DOHH2 (cell line): Measurements from ENCODE around the gene MRS2.

ENCODE experiments used
- H3F3A ChIP-seq: fragments of 200-600 bp; sonication (generic), shearing (Covaris generic); 2 replicates; pipeline ENCODE4 v1.6.0; 2016; ENCODE audit warnings: antibody characterized with exemption, mild to moderate bottlenecking; ENCODE audit not compliant: control insufficient read depth, insufficient read depth
- H3K27ac ChIP-seq: fragments of 200-600 bp; sonication (generic); 2 replicates; pipeline ENCODE4 v1.5.1; 2014; ENCODE audit warnings: low read depth, mild to moderate bottlenecking, low read length, moderate library complexity
- H3K27me3 ChIP-seq: fragments of 200-600 bp; sonication (generic); 2 replicates; pipeline ENCODE4 v1.6.1; 2014; ENCODE audit warnings: mild to moderate bottlenecking, low read length, mixed read lengths; ENCODE audit not compliant: control insufficient read depth
- H3K36me3 ChIP-seq: fragments of 200-600 bp; sonication (generic); 2 replicates; pipeline ENCODE4 v1.6.1; 2014; ENCODE audit warnings: mild to moderate bottlenecking, low read length, moderate library complexity, mixed read lengths; ENCODE audit not compliant: control insufficient read depth
- H3K4me1 ChIP-seq: fragments of 200-600 bp; sonication (generic); 2 replicates; pipeline ENCODE4 v1.6.1; 2014; ENCODE audit warnings: mild to moderate bottlenecking, low read length, mixed read lengths; ENCODE audit not compliant: control insufficient read depth
- H3K4me2 ChIP-seq: fragments of 200-600 bp; sonication (generic); 2 replicates; pipeline ENCODE4 v1.6.0; 2014; ENCODE audit warnings: mild to moderate bottlenecking, low read length, moderate library complexity
- H3K4me3 ChIP-seq: fragments of 200-600 bp; sonication (generic); 2 replicates; pipeline ENCODE4 v1.5.1; 2014; ENCODE audit warnings: mild to moderate bottlenecking, low read length, mixed read lengths
- H3K79me2 ChIP-seq: fragments of 200-600 bp; sonication (generic); 2 replicates; pipeline ENCODE4 v1.6.1; 2014; ENCODE audit warnings: mild to moderate bottlenecking, low read length, mixed read lengths; ENCODE audit not compliant: control insufficient read depth
- H3K9me2 ChIP-seq: fragments of 200-600 bp; sonication (generic); replicated peaks from 2 replicates; pipeline ENCODE4 v1.6.1; 2014; ENCODE audit warnings: mild to moderate bottlenecking, low read length, mixed read lengths; ENCODE audit not compliant: control insufficient read depth
- H3K9me3 ChIP-seq: fragments of 200-600 bp; sonication (generic); 2 replicates; pipeline ENCODE4 v1.6.1; 2014; ENCODE audit warnings: antibody characterized with exemption, low read length, mixed read lengths; ENCODE audit not compliant: control insufficient read depth, insufficient read depth
- H4K20me1 ChIP-seq: fragments of 200-600 bp; sonication (generic); 2 replicates; pipeline ENCODE4 v1.6.0; 2014; ENCODE audit warnings: low read depth, mild to moderate bottlenecking, antibody characterized with exemption, low read length, moderate library complexity; ENCODE audit not compliant: control insufficient read depth, insufficient read depth
- EZH2phosphoT487 ChIP-seq: fragments of 200-600 bp; sonication (generic); IDR thresholded peaks from 2 replicates; pipeline ENCODE4 v1.6.1; 2017; ENCODE audit warnings: borderline replicate concordance, mild to moderate bottlenecking, antibody characterized with exemption, low read length, moderate library complexity, mixed read lengths
- TF ChIP-seq, protein P1 (sequence below): fragments of 200-600 bp; sonication (generic); IDR thresholded peaks from one replicate; pipeline ENCODE4 v1.5.1; 2014; ENCODE audit warnings: antibody characterized with exemption, mild to moderate bottlenecking, low read depth, low read length; ENCODE audit not compliant: poor library complexity, severe bottlenecking

The MRS2 gene

DNA sequence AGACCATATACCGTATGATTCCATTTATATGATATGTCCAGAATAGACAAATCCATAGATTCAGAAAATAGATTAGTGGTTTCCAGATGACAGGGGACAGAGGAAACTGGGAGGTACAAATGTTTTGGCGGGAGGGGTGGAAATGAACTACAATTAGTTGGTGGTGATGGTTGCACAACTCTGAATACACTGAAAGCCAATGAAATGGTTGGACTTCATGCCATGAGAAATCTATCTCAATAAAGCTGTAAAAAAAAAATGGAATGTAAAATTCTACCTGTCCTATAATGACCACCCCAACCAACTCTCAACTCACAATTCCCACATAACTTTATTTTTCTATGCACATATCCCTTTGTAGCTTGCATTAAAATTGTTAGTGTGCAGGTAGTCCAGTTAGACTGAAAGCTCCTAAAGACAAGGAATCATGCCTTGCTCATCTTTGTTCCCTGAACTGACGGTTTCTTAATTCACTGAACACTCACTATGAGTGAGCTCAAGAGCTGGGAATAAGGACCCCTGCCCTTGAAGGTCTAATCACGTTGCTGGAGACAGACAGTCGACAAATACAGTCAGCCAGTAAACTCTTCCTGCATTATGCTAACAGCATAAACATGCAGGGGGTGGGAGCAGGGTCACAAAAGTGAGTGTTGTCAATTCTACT is 46.3 kb upstream of the MRS2 start:
- H3K9me2 ChIP-seq = no peaks in the 10 kb centered on the region
- peaks cover 9% of the 10 kb centered on the region; the same call in 1 of the 2 replicates for H3F3A ChIP-seq
- H3K4me1 ChIP-seq = peaks cover 12% of the 10 kb centered on the region
- H3K27me3 ChIP-seq = peaks cover 17% of the 10 kb centered on the region
- H3K36me3 ChIP-seq = no peaks in the 10 kb centered on the region
- no peaks in the 10 kb centered on the region for H4K20me1 ChIP-seq
- no peak overlapping the region for H3K27ac ChIP-seq
- no peak overlapping the region for H3K4me2 ChIP-seq
- no peaks in the 10 kb centered on the region for H3K79me2 ChIP-seq
- no peak overlapping the region for H3K4me3 ChIP-seq
- TF ChIP-seq, protein P1, sequence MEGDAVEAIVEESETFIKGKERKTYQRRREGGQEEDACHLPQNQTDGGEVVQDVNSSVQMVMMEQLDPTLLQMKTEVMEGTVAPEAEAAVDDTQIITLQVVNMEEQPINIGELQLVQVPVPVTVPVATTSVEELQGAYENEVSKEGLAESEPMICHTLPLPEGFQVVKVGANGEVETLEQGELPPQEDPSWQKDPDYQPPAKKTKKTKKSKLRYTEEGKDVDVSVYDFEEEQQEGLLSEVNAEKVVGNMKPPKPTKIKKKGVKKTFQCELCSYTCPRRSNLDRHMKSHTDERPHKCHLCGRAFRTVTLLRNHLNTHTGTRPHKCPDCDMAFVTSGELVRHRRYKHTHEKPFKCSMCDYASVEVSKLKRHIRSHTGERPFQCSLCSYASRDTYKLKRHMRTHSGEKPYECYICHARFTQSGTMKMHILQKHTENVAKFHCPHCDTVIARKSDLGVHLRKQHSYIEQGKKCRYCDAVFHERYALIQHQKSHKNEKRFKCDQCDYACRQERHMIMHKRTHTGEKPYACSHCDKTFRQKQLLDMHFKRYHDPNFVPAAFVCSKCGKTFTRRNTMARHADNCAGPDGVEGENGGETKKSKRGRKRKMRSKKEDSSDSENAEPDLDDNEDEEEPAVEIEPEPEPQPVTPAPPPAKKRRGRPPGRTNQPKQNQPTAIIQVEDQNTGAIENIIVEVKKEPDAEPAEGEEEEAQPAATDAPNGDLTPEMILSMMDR = no peak
- no peak for TF ChIP-seq EZH2phosphoT487
- H3K9me3 ChIP-seq = no peaks in the 10 kb centered on the region

DNA sequence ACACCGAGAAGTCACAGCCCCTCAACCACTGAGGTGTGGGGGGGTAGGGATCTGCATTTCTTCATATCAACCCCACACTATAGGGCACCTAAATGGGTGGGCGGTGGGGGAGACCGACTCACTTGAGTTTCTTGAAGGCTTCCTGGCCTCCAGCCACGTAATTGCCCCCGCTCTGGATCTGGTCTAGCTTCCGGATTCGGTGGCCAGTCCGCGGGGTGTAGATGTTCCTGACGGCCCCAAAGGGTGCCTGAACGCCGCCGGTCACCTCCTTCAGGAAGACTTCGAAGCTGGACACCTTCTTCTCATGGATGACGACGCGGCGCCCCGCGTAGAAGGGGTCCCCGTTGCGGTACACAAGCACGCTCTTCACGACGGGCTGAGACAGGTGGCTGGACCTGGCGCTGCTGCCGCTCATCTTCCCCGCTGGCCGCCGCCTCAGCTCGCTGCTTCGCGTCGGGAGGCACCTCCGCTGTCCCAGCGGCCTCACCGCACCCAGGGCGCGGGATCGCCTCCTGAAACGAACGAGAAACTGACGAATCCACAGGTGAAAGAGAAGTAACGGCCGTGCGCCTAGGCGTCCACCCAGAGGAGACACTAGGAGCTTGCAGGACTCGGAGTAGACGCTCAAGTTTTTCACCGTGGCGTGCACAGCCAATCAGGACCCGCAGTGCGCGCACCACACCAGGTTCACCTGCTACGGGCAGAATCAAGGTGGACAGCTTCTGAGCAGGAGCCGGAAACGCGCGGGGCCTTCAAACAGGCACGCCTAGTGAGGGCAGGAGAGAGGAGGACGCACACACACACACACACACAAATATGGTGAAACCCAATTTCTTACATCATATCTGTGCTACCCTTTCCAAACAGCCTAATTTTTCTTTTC is 45.2 kb upstream of the MRS2 start, which contains the start of gene DCDC2:
DCDC2 (minus strand) TSS at position 724 of the 883 bp plus-strand sequence; CDS start at position 415, 309 bp downstream.
- H3K79me2 ChIP-seq = no peaks in the 10 kb centered on the region
- peaks cover 12% of the 10 kb centered on the region for H3K4me1 ChIP-seq
- H3K36me3 ChIP-seq = no peaks in the 10 kb centered on the region
- no peaks in the 10 kb centered on the region for H3K9me2 ChIP-seq
- no peak for TF ChIP-seq EZH2phosphoT487
- TF ChIP-seq, protein P1 = no peak
- H3K27ac ChIP-seq = no peak within 1 kb of the TSS
- no peaks in the 10 kb centered on the region for H3K9me3 ChIP-seq
- no peak within 1 kb of the TSS for H3K4me3 ChIP-seq
- peaks cover 9% of the 10 kb centered on the region; the same call in 1 of the 2 replicates for H3F3A ChIP-seq
- H4K20me1 ChIP-seq = no peaks in the 10 kb centered on the region
- peaks cover 16% of the 10 kb centered on the region for H3K27me3 ChIP-seq
- H3K4me2 ChIP-seq = no peak within 1 kb of the TSS

DNA sequence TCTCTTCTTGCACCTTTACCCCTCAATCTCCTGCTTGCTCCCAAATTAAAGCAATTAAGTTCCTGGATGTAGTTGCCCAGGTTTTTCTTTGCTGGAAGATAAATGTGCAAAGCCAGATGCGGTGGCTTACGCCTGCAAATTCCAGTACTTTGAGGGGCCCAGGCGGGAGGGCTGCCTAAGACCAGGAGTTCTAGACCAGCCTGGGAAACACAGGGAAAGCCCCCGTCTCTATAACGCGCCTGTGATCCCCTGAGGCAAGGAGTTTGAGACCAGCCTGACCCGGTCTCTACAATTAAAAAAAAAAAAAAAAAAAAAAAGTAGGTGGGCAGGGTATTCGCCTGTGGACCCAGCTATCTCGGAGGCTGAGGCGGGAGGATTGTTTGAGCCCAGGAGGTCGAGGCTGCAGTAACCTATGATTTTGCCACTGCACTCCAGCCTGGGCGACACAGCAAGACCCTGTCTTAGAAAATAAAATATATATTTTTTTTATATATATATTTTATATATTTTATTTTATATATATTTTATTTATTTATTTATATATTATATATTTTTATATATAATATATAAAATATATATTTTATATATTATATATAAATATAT is 44.4 kb upstream of the MRS2 start:
- TF ChIP-seq, protein P1 = no peak
- no peak for TF ChIP-seq EZH2phosphoT487
- no peak overlapping the region for H3K4me3 ChIP-seq
- H3K27ac ChIP-seq = no peak overlapping the region

More for the DNA sequence above, 44.4 kb upstream of the MRS2 start:
- Histone ChIP-seq H3K79me2 (no peaks in the 10 kb centered on the region), H4K20me1 (no peaks in the 10 kb centered on the region), H3K27me3 (peaks cover 9% of the 10 kb centered on the region), H3F3A (peaks cover 9% of the 10 kb centered on the region; the same call in 1 of the 2 replicates), H3K36me3 (no peaks in the 10 kb centered on the region), H3K9me2 (no peaks in the 10 kb centered on the region), H3K9me3 (no peaks in the 10 kb centered on the region), H3K4me1 (peaks cover 12% of the 10 kb centered on the region), H3K4me2 (no peak overlapping the region)
